Measurements from ENCODE around the gene CRHBP. TPM values are rescaled to one million over a fixed set of nuclear protein-coding genes. Genes with fewer than 3 reads are reported as not detected.

The CRHBP gene
- total RNA-seq, 1 donor = not detected

DNA sequence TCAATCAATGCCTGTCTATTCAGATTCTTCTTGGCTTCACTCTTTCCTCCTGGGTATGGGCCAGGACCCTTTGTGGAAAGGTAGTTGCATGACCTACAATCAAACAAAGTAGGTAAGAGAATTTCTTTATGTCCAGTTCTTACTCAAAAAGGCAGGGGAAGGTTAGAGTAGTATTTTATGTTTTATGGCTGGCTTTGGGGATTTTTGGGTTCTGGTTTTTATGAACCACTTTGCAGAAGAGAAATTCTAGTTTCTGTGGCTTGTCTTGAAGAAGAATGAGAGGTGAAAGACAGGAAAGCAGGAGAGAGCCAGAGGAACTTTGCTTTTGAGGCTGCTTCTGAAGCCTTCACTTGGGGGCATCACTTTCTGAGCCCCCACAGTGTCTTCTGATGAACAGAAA, 14.7 kb upstream of the CRHBP start:
- no peak overlapping the region for H2AFZ ChIP-seq (ENCODE audit: low read length)
- no peak for DNase-seq (ENCODE audit: insufficient read length, low spot score, missing footprints)
- no peak overlapping the region for H3K27ac ChIP-seq (ENCODE audit: low read depth, low read length)
- H3K79me2 ChIP-seq (ENCODE audit: insufficient read depth, low read length) = no peaks in the 10 kb centered on the region
- TF ChIP-seq, protein P1, sequence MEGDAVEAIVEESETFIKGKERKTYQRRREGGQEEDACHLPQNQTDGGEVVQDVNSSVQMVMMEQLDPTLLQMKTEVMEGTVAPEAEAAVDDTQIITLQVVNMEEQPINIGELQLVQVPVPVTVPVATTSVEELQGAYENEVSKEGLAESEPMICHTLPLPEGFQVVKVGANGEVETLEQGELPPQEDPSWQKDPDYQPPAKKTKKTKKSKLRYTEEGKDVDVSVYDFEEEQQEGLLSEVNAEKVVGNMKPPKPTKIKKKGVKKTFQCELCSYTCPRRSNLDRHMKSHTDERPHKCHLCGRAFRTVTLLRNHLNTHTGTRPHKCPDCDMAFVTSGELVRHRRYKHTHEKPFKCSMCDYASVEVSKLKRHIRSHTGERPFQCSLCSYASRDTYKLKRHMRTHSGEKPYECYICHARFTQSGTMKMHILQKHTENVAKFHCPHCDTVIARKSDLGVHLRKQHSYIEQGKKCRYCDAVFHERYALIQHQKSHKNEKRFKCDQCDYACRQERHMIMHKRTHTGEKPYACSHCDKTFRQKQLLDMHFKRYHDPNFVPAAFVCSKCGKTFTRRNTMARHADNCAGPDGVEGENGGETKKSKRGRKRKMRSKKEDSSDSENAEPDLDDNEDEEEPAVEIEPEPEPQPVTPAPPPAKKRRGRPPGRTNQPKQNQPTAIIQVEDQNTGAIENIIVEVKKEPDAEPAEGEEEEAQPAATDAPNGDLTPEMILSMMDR (IDR thresholded peaks at IDR 0.05; ENCODE audit: extremely low read depth, low read depth, low read length) = no peak
- no peaks in the 10 kb centered on the region for H3K27me3 ChIP-seq (ENCODE audit: insufficient read depth, low read length)
- H4K20me1 ChIP-seq (ENCODE audit: insufficient read depth, low read length) = no peaks in the 10 kb centered on the region
- H3K9me3 ChIP-seq (ENCODE audit: low read depth, low read length) = no peaks in the 10 kb centered on the region
- H3K4me3 ChIP-seq (ENCODE audit: insufficient read depth, low read length) = no peak overlapping the region
- no peaks in the 10 kb centered on the region for H3K36me3 ChIP-seq (ENCODE audit: insufficient read depth, low read length)
- peaks cover 14% of the 10 kb centered on the region for H3K4me1 ChIP-seq (ENCODE audit: insufficient read depth, low read length)
- no peak overlapping the region for H3K4me2 ChIP-seq (ENCODE audit: insufficient read depth, low read length)

DNA sequence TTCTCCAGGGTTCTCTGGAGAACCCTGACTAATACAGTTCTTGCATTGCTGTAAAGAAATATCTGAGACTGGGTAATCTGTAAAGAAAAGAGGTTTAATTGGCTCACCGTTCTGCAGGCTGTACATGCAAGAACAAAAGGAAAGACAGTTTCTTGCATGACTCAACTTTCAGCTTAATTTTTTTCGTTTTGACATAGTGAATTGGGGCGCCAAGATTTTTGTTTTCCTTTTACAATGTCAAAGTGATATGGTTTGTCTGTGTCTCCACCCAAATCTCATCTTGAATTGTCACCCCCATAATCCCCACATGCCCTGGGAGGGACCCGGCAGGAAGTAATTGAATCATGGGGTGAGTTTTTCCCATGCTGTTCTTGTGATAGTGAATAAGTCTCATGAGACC, 11.8 kb upstream of the CRHBP start:
- Histone ChIP-seq H3K27ac (ENCODE audit: low read depth, low read length) (no peak overlapping the region), H3K4me2 (ENCODE audit: insufficient read depth, low read length) (no peak overlapping the region), H3K27me3 (ENCODE audit: insufficient read depth, low read length) (no peaks in the 10 kb centered on the region), H4K20me1 (ENCODE audit: insufficient read depth, low read length) (no peaks in the 10 kb centered on the region), H3K79me2 (ENCODE audit: insufficient read depth, low read length) (no peaks in the 10 kb centered on the region), H3K4me1 (ENCODE audit: insufficient read depth, low read length) (peaks cover 21% of the 10 kb centered on the region), H3K36me3 (ENCODE audit: insufficient read depth, low read length) (no peaks in the 10 kb centered on the region), H3K9me3 (ENCODE audit: low read depth, low read length) (no peaks in the 10 kb centered on the region), H2AFZ (ENCODE audit: low read length) (no peak overlapping the region), H3K4me3 (ENCODE audit: insufficient read depth, low read length) (no peak overlapping the region)
- TF ChIP-seq, protein P1 (IDR thresholded peaks at IDR 0.05; ENCODE audit: extremely low read depth, low read depth, low read length) = no peak
- DNase-seq (ENCODE audit: insufficient read length, low spot score, missing footprints) = peak; percentile 47

DNA sequence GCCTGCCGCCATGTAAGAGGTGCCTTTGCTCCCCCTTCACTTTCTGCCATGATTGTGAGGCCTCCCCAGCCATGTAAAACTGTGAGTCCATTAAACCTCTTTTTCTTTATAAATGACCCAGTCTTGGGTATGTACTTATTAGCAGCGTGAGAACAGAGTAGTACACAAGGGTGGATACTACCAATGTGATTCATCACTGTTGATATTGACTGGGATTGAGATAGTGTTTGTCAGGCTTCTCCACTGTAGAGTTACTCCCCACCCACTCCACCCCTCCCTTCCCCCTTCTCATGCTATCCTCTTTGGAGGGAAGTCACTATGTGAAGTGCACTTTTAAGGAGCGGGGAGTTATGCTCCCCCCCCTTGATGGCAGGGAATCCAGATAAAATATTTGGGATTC, 11.4 kb upstream of the CRHBP start:
- Histone ChIP-seq H3K36me3 (ENCODE audit: insufficient read depth, low read length) (no peaks in the 10 kb centered on the region), H4K20me1 (ENCODE audit: insufficient read depth, low read length) (no peaks in the 10 kb centered on the region), H3K4me1 (ENCODE audit: insufficient read depth, low read length) (peaks cover 21% of the 10 kb centered on the region), H3K79me2 (ENCODE audit: insufficient read depth, low read length) (no peaks in the 10 kb centered on the region), H3K27me3 (ENCODE audit: insufficient read depth, low read length) (no peaks in the 10 kb centered on the region), H3K4me2 (ENCODE audit: insufficient read depth, low read length) (no peak overlapping the region), H2AFZ (ENCODE audit: low read length) (no peak overlapping the region), H3K9me3 (ENCODE audit: low read depth, low read length) (no peaks in the 10 kb centered on the region), H3K4me3 (ENCODE audit: insufficient read depth, low read length) (no peak overlapping the region), H3K27ac (ENCODE audit: low read depth, low read length) (no peak overlapping the region)
- no peak for DNase-seq (ENCODE audit: insufficient read length, low spot score, missing footprints)
- TF ChIP-seq, protein P1 (IDR thresholded peaks at IDR 0.05; ENCODE audit: extremely low read depth, low read depth, low read length) = no peak

DNA sequence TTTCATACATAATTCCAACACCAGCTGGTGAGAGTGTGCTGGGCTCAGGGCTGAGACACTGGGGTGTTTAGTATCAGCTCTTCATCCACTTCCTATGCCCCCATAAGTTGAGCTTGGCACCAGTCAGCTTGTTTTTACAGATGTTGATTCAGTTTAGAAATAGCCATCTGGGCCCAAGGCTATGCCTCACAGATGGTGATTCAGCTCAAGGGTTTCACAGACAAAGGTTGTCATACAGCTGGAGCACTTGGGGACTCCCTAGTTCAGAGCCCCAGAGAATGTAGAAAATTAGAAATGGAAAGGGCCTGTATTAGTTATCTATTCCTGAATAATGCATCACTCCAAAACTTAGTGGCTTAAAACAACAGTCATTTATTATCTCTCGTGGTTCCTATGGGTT, 10.3 kb upstream of the CRHBP start:
- no peaks in the 10 kb centered on the region for H3K9me3 ChIP-seq (ENCODE audit: low read depth, low read length)
- H3K79me2 ChIP-seq (ENCODE audit: insufficient read depth, low read length) = no peaks in the 10 kb centered on the region
- DNase-seq (ENCODE audit: insufficient read length, low spot score, missing footprints) = peak; percentile 46
- no peaks in the 10 kb centered on the region for H3K27me3 ChIP-seq (ENCODE audit: insufficient read depth, low read length)
- H3K4me2 ChIP-seq (ENCODE audit: insufficient read depth, low read length) = peak overlapping the region; percentile 20
- no peak overlapping the region for H3K4me3 ChIP-seq (ENCODE audit: insufficient read depth, low read length)
- no peaks in the 10 kb centered on the region for H3K36me3 ChIP-seq (ENCODE audit: insufficient read depth, low read length)
- H3K27ac ChIP-seq (ENCODE audit: low read depth, low read length) = no peak overlapping the region
- no peak overlapping the region for H2AFZ ChIP-seq (ENCODE audit: low read length)
- TF ChIP-seq, protein P1 (IDR thresholded peaks at IDR 0.05; ENCODE audit: extremely low read depth, low read depth, low read length) = no peak
- H3K4me1 ChIP-seq (ENCODE audit: insufficient read depth, low read length) = peaks cover 21% of the 10 kb centered on the region
- H4K20me1 ChIP-seq (ENCODE audit: insufficient read depth, low read length) = no peaks in the 10 kb centered on the region
